H9 (cell line): ENCODE measurements around the gene C15orf62. TPM values are rescaled to one million over a fixed set of nuclear protein-coding genes. Genes with fewer than 3 reads are reported as not detected.

ENCODE experiments used
- DNase-seq: peaks from one replicate; pipeline ENCODE4 v3.0.0-alpha.2; 2017
- H2AFZ ChIP-seq: one replicate; pipeline ENCODE4 v1.6.1; 2013; ENCODE audit warnings: mild to moderate bottlenecking, low read length, control low read depth, moderate library complexity
- H2AK5ac ChIP-seq: 2 replicates; pipeline ENCODE4 v1.6.1; 2013; ENCODE audit warnings: low read length, control low read depth, mixed read lengths; ENCODE audit not compliant: insufficient read length
- H2BK120ac ChIP-seq: one replicate; pipeline ENCODE4 v1.6.1; 2013; ENCODE audit warnings: low read depth, mild to moderate bottlenecking, low read length, control low read depth, inconsistent platforms; ENCODE audit not compliant: poor library complexity, severe bottlenecking
- H2BK12ac ChIP-seq: 2 replicates; pipeline ENCODE4 v1.6.1; 2013; ENCODE audit warnings: low read length, control low read depth, mixed read lengths, low read depth; ENCODE audit not compliant: insufficient read length
- H2BK15ac ChIP-seq: 2 replicates; pipeline ENCODE4 v1.6.1; 2013; ENCODE audit warnings: low read depth, low read length, control low read depth
- H2BK20ac ChIP-seq: one replicate; pipeline ENCODE4 v1.6.1; 2013; ENCODE audit warnings: low read depth, mild to moderate bottlenecking, low read length, control low read depth, inconsistent platforms; ENCODE audit not compliant: poor library complexity, severe bottlenecking
- H2BK5ac ChIP-seq: 2 replicates; pipeline ENCODE4 v1.6.1; 2013; ENCODE audit warnings: low read length, control low read depth, mixed read lengths; ENCODE audit not compliant: insufficient read length
- H3K14ac ChIP-seq: 2 replicates; pipeline ENCODE4 v1.6.1; 2013; ENCODE audit warnings: low read length, control low read depth; ENCODE audit not compliant: insufficient read depth
- H3K18ac ChIP-seq: 2 replicates; pipeline ENCODE4 v1.6.1; 2013; ENCODE audit warnings: low read depth, mild to moderate bottlenecking, mixed read lengths, low read length, control low read depth; ENCODE audit not compliant: insufficient read length
- H3K23ac ChIP-seq: 2 replicates; pipeline ENCODE4 v1.6.1; 2013; ENCODE audit warnings: low read length, control low read depth, mixed read lengths, low read depth; ENCODE audit not compliant: insufficient read length
- H3K23me2 ChIP-seq: 2 replicates; pipeline ENCODE4 v1.6.1; 2013; ENCODE audit warnings: low read depth, mild to moderate bottlenecking, mixed read lengths, low read length, control low read depth; ENCODE audit not compliant: insufficient read length, poor library complexity, severe bottlenecking
- H3K27ac ChIP-seq: 2 replicates; pipeline ENCODE4 v1.5.1; 2013; ENCODE audit warnings: low read length, control low read depth, mixed read lengths, low read depth; ENCODE audit not compliant: insufficient read length
- H3K27me3 ChIP-seq: 2 replicates; pipeline ENCODE4 v1.6.1; 2013; ENCODE audit warnings: low read length, control low read depth, inconsistent platforms; ENCODE audit not compliant: insufficient read depth
- H3K4ac ChIP-seq: 2 replicates; pipeline ENCODE4 v1.6.1; 2013; ENCODE audit warnings: low read depth, mild to moderate bottlenecking, control low read depth, inconsistent platforms, low read length, moderate library complexity
- H3K4me1 ChIP-seq: 2 replicates; pipeline ENCODE4 v1.6.1; 2013; ENCODE audit warnings: low read length, control low read depth, inconsistent platforms; ENCODE audit not compliant: insufficient read depth
- H3K4me2 ChIP-seq: 2 replicates; pipeline ENCODE4 v1.6.1; 2013; ENCODE audit warnings: low read length, control low read depth, mixed read lengths; ENCODE audit not compliant: insufficient read length, insufficient read depth
- H3K56ac ChIP-seq: 2 replicates; pipeline ENCODE4 v1.6.1; 2013; ENCODE audit warnings: low read depth, mild to moderate bottlenecking, mixed read lengths, low read length, control low read depth; ENCODE audit not compliant: insufficient read length
- H3K79me1 ChIP-seq: 2 replicates; pipeline ENCODE4 v1.6.1; 2013; ENCODE audit warnings: low read depth, mild to moderate bottlenecking, moderate library complexity, low read length, control low read depth, inconsistent platforms; ENCODE audit not compliant: insufficient read depth, poor library complexity, severe bottlenecking
- H3K79me2 ChIP-seq: 2 replicates; pipeline ENCODE4 v1.6.1; 2013; ENCODE audit warnings: low read length, control low read depth, inconsistent platforms; ENCODE audit not compliant: insufficient read depth
- H3K9ac ChIP-seq: 2 replicates; pipeline ENCODE4 v1.6.1; 2013; ENCODE audit warnings: low read length, control low read depth, mixed read lengths; ENCODE audit not compliant: insufficient read length; ENCODE audit errors: extremely low read depth
- H3K9me3 ChIP-seq: one replicate; pipeline ENCODE4 v1.6.1; 2013; ENCODE audit warnings: low read depth, low read length, inconsistent platforms; ENCODE audit not compliant: control insufficient read depth
- H3T11ph ChIP-seq: one replicate; pipeline ENCODE4 v1.6.1; 2013; ENCODE audit warnings: mild to moderate bottlenecking, low read length, control low read depth, inconsistent platforms
- H4K20me1 ChIP-seq: one replicate; pipeline ENCODE4 v1.6.1; 2013; ENCODE audit not compliant: control insufficient read depth, insufficient read length, insufficient read depth
- H4K5ac ChIP-seq: 2 replicates; pipeline ENCODE4 v1.6.1; 2013; ENCODE audit warnings: low read depth, mild to moderate bottlenecking, mixed read lengths, low read length, control low read depth; ENCODE audit not compliant: insufficient read length
- H4K8ac ChIP-seq: replicated peaks from 2 replicates; pipeline ENCODE4 v1.6.1; 2013; ENCODE audit warnings: low read length, control low read depth, mixed read lengths, low read depth; ENCODE audit not compliant: insufficient read length
- H4K91ac ChIP-seq: 2 replicates; pipeline ENCODE4 v1.6.1; 2013; ENCODE audit warnings: low read depth, mild to moderate bottlenecking, moderate library complexity, mixed read lengths, low read length, control low read depth; ENCODE audit not compliant: insufficient read length
- H3K27ac Mint-ChIP-seq, 3 experiments: 2 replicates in 2 of 3; 3 replicates in 1 of 3; pipeline ENCODE4 v1.8.0; 2020 to 2021; ENCODE audit warnings: mixed read lengths in 3 of 3, mild to moderate bottlenecking in 1 of 3, moderate library complexity in 1 of 3
- H3K27me3 Mint-ChIP-seq: 2 replicates; pipeline ENCODE4 v1.8.0; 2021; ENCODE audit warnings: low read depth, mild to moderate bottlenecking, moderate library complexity, mixed read lengths
- H3K36me3 Mint-ChIP-seq, 3 experiments: 2 replicates in 2 of 3; 3 replicates in 1 of 3; pipeline ENCODE4 v1.8.0; 2020 to 2021; ENCODE audit warnings: low read depth in 3 of 3, mixed read lengths in 3 of 3; ENCODE audit not compliant: insufficient read depth in 1 of 3
- H3K4me1 Mint-ChIP-seq, 2 experiments: 2 replicates each; pipeline ENCODE4 v1.8.0; 2020; ENCODE audit warnings: mixed read lengths in 2 of 2
- H3K4me3 Mint-ChIP-seq, 2 experiments: 2 replicates in 1 of 2; 3 replicates in 1 of 2; pipeline ENCODE4 v1.8.0; 2020 to 2021; ENCODE audit warnings: mild to moderate bottlenecking in 2 of 2, mixed read lengths in 2 of 2, moderate library complexity in 1 of 2
- H3K9me3 Mint-ChIP-seq, 2 experiments: 2 replicates in 1 of 2; 3 replicates in 1 of 2; pipeline ENCODE4 v1.8.0; 2020; ENCODE audit warnings: mild to moderate bottlenecking in 2 of 2, mixed read lengths in 2 of 2, moderate library complexity in 1 of 2
- CTCF ChIP-seq: fragments of 200-600 bp; sonication (generic); conservative IDR thresholded peaks from 3 replicates; pipeline ENCODE4 v1.8.0; 2021; ENCODE audit warnings: antibody characterized with exemption, mild to moderate bottlenecking
- WGBS: extraction: QIAGEN DNeasy Blood & Tissue Kit; methylation state at CpG from one replicate; pipeline ENCODE4 v1.1.7; 2013; ENCODE audit warnings: missing lambda C conversion rate, low lambda C conversion rate, mixed read lengths; ENCODE audit not compliant: insufficient read length; ENCODE audit errors: extremely low coverage; 5-methylcytosine and 5-hydroxymethylcytosine counted together
- total RNA-seq: library from RNA; stranded (reverse); gene quantifications from 2 replicates; pipeline ENCODE4 v1.2.1, GENCODE V29; 2021

C15orf62 gene
- total RNA-seq, 1 experiment from 2014 or later = 0.70 TPM

- H4K91ac ChIP-seq = no peak overlapping the region
- no peak overlapping the region for H3T11ph ChIP-seq
- no peaks in the 10 kb centered on the region for H3K9me3 ChIP-seq
- no peak overlapping the region for H3K4me2 ChIP-seq
- H4K20me1 ChIP-seq = no peaks in the 10 kb centered on the region
- no peak overlapping the region for H2BK5ac ChIP-seq
- Mint-ChIP-seq H3K36me3 (peaks cover 5 to 31% (median 17%) of the 10 kb centered on the region in 3 experiments; a peak in 5 of 7 replicates), H3K4me1 (peaks cover 24 to 30% of the 10 kb centered on the region in 2 experiments), H3K27me3 (no peaks in the 10 kb centered on the region), H3K27ac (peak overlapping the region; percentile 37 to 89 (median 66); a peak in 5 of 7 replicates), H3K4me3 (no peak overlapping the region), H3K9me3 (no peaks in the 10 kb centered on the region)
- no peak for DNase-seq
- H3K79me1 ChIP-seq = no peaks in the 10 kb centered on the region
- peak; percentile 44; the same call in 2 of the 3 replicates for TF ChIP-seq CTCF
- H2BK20ac ChIP-seq = no peak overlapping the region
- H2AK5ac ChIP-seq = no peak overlapping the region
- H3K23ac ChIP-seq = no peak overlapping the region
- H3K4me1 ChIP-seq = peaks cover 7% of the 10 kb centered on the region; the same call in 1 of the 2 replicates
- no peaks in the 10 kb centered on the region for H3K79me2 ChIP-seq
- H3K27ac ChIP-seq = no peak overlapping the region
- no peak overlapping the region for H2BK120ac ChIP-seq
- no peak overlapping the region for H4K8ac ChIP-seq
- H3K23me2 ChIP-seq = no peaks in the 10 kb centered on the region
- H3K27me3 ChIP-seq = no peaks in the 10 kb centered on the region
- no peak overlapping the region for H3K18ac ChIP-seq
- no peak overlapping the region for H3K14ac ChIP-seq
- H2BK12ac ChIP-seq = no peak overlapping the region
- H2BK15ac ChIP-seq = no peak overlapping the region
- H3K4ac ChIP-seq = no peak overlapping the region
- no peak overlapping the region for H3K56ac ChIP-seq
- no peak overlapping the region for H3K9ac ChIP-seq
- no CpG with 5 or more reads among the region's 12 CpGs for WGBS
- no peak overlapping the region for H4K5ac ChIP-seq
- no peak overlapping the region for H2AFZ ChIP-seq
These were observed 25.6 kb upstream of the C15orf62 start for GRCh38 chr15:40743921-40744814.
